M059J (cell line): Measurements from ENCODE around the gene PPIA. TPM values are rescaled to one million over a fixed set of nuclear protein-coding genes. Genes with fewer than 3 reads are reported as not detected.
"Not testable (repeated sequence)": the region's sequence is repeated elsewhere in the genome, so short reads cannot be mapped to it uniquely, and the experiment has no call there.

Experiments
- DNase-seq: peaks from one replicate; pipeline ENCODE4 v3.0.0-alpha.2; 2012; ENCODE audit warnings: low read depth
- total RNA-seq: library from RNA; depleted of rRNA; stranded (reverse); fragments of >200 nt; shearing (Covaris generic); gene quantifications from 2 replicates; pipeline ENCODE4 v1.2.3, GENCODE V29; 2014; rRNA removed

PPIA gene
- total RNA-seq, 1 experiment from 2014 or later, result 5,216 TPM

- DNase-seq, result no peak
Measured at GRCh38 chr7:44827567-44827966, 31.1 kb downstream of the PPIA start.

DNA sequence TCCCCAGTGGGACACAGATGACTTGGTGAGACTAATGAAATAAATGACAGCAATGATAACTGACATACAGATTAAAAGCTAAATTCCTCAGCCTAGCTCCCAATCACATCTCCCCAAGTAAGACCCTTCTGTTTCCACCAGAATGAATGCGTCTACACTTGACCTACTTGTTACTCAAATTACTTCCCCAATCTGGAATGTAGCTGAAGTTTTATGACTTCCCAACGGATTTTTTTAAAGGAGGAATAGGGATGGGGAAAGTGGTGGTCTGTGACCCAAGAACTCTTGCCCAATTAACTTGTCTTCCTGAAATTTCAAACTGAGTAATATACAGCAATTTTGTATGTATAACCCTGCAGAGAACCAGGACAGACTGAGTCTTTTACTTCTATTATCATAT is 42.3 kb downstream of the PPIA start:
- no peak for DNase-seq

DNA sequence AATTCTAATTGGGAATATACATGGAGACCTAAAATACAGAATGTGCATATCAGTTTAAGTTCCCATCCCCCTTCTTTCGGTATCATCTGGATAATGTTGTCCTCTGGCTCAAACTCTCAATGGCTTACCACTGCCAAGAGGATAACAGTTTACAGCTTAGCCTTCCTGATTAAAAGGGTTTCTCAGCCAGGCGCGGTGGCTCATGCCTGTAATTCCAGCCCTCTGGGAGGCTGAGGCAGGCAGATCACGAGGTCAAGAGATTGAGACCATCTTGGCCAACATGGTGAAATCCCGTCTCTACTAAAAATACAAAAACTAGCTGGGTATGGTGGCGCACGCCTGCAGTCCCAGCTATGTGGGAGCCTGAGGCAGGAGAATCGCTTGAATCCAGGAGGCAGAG is 46.2 kb downstream of the PPIA start:
- not testable (repeated sequence) for DNase-seq

DNA sequence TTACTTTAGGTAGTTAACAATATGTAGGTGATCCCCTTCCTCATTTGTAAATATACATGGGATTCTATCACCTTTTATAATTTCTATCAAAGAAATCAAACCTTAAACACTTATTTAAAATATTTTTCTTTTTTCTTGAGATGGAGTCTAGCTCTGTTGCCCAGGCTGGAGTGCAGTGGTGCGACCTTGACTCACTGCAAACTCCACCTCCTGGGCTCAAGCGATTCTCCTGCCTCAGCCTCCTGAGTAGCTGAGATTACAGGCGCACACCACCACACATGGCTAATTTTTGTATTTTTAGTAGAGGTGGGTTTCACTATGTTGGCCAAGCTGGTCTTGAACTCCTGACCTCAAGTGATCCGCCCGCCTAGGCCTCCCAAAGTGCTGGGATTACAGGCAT is 47.0 kb downstream of the PPIA start:
- not testable (repeated sequence) for DNase-seq

GRCh38 chr7:44845451-44845850 is 49.0 kb downstream of the PPIA start:
- DNase-seq, result no peak

GRCh38 chr7:44846390-44846789 is 49.9 kb downstream of the PPIA start:
- DNase-seq, result not testable (repeated sequence)

DNA sequence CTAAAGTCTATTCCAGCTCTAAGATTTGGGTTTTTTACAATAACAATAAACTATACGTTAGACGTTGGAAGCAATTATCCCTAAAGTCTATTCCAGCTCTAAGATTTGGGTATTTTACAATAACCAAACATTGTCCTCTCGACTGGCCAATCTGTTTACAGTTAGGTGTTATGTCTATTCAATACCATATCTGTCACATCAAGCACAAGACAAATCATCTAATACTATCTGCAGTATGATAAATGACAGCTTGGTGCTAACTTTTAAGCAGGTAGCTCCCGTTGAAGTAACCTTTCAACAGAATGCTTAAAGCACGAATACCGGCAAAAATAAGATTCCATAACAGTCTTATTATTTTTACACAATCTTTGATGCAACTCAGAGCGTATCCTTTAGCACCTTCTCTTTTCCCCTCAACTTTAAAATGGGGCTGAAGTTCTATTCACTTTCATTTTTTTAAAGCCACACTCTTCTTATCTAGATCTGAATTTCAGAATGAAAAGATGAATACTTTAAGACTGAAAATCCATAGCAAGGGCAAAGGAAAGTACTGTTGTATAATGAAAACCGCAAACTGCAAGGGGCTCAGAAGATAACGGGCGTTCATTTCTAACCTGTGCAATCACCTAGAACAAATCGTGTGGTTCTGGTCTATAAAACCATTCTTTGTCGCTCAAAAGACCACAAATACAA is 50.5 kb downstream of the PPIA start:
- DNase-seq, result peak; percentile 10

DNA sequence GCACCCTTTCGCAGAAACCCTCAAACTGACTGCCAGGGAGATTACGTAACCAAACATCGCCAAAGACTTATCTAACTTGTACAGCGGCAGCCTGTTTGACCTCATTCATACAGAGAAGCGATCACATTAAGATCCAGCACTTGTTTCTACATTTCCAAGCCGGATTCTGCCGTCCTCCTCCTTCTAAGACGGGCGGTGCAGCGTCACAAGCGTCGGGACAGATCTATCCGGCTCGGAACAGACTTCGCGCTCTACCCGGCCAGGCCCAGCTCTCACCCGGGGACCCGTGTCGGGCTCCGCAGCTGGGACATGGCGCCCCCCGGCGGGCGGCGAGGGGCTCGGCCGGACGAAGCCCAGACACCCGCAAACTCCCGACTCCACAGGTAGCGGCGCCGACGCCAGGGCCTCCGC is 51.0 kb downstream of the PPIA start:
- peak; percentile 86 for DNase-seq

DNA sequence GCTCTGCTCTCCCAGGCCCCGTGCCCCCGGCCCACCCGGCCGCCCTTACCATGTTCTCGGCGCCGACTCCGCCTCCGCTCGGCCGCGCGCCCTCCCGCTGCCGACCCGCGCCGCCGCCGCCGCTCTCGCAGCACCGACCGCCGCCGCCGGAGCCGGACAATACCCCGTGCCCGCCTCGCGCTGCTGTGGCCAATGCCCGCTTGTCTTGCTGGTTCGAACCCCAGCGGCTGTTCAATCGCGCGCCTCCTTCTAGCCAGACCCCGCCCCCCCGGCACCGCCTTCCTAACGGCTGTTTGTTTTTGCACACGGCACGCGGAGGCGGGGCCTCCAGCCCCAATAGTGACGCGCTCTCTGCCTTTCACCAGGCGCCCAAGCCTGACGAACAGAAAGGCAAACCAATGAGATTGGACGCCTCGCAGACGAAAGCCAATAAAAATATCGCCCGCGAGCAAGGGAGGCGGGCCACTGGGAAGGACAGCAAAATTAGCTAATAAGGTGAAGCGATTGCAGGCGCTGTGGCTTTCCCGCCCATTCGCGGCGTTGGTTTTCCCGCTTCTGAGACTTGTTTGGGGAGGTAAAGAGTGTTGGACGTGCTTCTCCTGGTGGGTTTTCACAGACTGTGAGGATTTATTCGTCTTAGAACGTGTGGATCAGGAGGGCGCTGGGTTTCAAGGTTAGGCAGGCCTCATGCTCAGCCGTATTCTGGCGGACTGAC is 51.6 kb downstream of the PPIA start, which contains the start of gene H2AZ2:
H2AZ2 (minus strand) TSS at position 168 of the 715 bp plus-strand sequence; CDS start at position 52, 116 bp downstream.
- peak; percentile 100 for DNase-seq

DNA sequence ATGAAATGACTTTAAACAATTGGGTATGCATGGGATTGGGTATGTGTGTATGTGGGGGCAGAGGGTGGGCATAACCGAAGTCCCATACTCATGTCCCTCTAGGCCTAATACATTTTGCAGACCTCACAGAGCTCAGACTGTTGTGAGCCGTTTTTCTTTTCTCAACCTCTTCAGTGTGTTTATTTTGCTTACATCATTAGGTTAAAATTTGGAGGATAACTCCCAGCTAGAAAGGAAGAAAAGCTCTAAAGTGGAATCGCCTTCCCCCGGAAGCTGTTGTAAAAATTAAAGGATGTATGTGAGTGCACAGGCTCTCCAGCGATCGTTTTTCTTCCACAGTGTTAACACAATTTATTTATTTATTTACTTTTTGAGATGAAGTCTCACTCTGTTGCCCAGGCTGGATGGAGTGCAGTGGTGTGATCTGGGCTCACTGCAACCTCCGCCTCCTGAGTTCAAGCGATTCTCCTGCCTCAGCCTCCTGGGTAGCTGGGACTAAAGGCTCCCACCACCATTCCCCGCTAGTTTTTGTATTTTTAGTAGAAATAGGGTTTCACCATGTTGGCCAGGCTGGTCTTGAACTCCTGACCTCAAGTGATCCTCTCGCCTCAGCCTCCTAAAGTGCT is 52.9 kb downstream of the PPIA start:
- no peak for DNase-seq

DNA sequence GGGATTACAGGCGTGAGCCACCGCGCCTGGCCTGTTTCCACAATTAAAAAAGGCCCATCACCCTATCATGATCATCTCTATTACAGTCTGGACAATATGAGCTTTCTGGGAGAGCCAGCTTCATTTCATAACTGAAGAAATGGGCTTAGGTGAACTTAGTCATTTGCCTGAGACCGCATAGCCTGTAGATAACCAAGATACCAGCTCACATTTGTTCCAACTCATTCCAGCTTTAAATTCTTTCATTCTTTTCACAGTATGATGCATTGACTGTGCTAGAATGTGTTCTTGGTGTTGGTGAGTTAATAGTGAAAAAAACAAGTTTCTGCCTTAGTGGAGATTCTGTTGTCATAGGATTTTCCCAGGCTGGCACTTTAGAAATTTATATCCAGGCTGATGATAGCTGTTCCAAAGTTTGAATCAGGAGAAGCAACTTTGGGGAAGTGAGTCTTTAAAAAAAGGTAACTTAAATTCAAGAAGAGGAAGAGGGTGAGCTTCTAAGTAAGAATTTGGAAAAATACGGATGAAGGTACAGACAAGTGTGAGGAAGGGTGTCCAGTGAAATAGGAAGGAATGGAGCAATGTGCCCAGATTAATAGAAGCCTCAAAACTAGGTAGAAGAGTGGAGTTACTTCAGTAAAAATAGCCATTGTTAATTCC is 53.5 kb downstream of the PPIA start:
- peak; percentile 51 for DNase-seq

DNA sequence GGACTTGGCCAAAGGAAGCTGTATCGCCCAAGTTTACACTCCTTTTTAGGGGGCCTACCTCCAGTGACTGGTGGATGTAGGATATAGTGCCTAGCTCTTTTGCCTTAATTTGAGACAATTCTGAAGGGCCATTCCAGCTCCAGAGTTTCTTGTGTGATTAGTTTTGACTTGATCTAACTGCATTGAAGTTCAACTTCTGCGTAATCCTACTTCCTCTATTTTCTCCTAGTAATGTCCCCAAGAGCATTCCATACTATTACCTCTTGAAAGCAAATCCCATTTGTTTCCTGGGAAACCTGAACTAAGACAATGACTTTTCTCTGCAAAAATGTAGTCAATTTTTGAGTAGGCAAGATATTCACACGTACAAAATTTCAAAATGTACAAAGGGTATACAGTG is 56.1 kb downstream of the PPIA start:
- DNase-seq, result no peak

Other genes starting within 250 kb of the PPIA start
- 63.2 and 68.6 TPM in 2 replicates for gene DDX56, start 222.8 kb upstream of the PPIA start, total RNA-seq
- gene TMED4, start 214.4 kb upstream of the PPIA start, total RNA-seq, result 226 and 256 TPM in 2 replicates
- gene OGDH, start 190.1 kb upstream of the PPIA start, total RNA-seq, result 45.9 and 56.0 TPM in 2 replicates
- 6.2 and 11.4 TPM in 2 replicates for gene ZMIZ2, start 47.8 kb upstream of the PPIA start, total RNA-seq
- 502 and 524 TPM in 2 replicates for gene H2AZ2, start 51.4 kb downstream of the PPIA start, total RNA-seq
- gene PURB, start 88.8 kb downstream of the PPIA start, total RNA-seq, result 16.4 and 30.5 TPM in 2 replicates
- gene MYO1G, start 182.3 kb downstream of the PPIA start, total RNA-seq, result not detected in 2 replicates
- 44.4 and 71.1 TPM in 2 replicates for gene CCM2, start 203.5 kb downstream of the PPIA start, total RNA-seq